UCSD-AML1 (cell line): ENCODE results near the gene TRAM2.

ENCODE experiments used
- DNase-seq: peaks from one replicate; lab custom pipeline; 2025; ENCODE audit not compliant: unreplicated experiment; lab: John Stamatoyannopoulos, UW

TRAM2 gene

GRCh38 chr6:52512199-52512598, 64.7 kb downstream of the TRAM2 start:
- DNase-seq, result no peak

- no peak for DNase-seq
Measured at GRCh38 chr6:52511572-52512151, 65.2 kb downstream of the TRAM2 start.

GRCh38 chr6:52511163-52511562, 65.7 kb downstream of the TRAM2 start:
- no peak for DNase-seq

GRCh38 chr6:52510213-52510562, 66.7 kb downstream of the TRAM2 start:
- no peak for DNase-seq

GRCh38 chr6:52509281-52510212, 67.3 kb downstream of the TRAM2 start:
- no peak for DNase-seq

- DNase-seq, result no peak
Measured at GRCh38 chr6:52508261-52508739, 68.6 kb downstream of the TRAM2 start.

GRCh38 chr6:52507557-52508260, 69.2 kb downstream of the TRAM2 start:
- no peak for DNase-seq

GRCh38 chr6:52506476-52506875, 70.4 kb downstream of the TRAM2 start:
- DNase-seq, result no peak

GRCh38 chr6:52505726-52506409, 71.0 kb downstream of the TRAM2 start:
- DNase-seq, result no peak

GRCh38 chr6:52504782-52505136, 72.1 kb downstream of the TRAM2 start:
- DNase-seq, result no peak

- no peak for DNase-seq
Measured at GRCh38 chr6:52503851-52504781, 72.7 kb downstream of the TRAM2 start.

- no peak for DNase-seq
Measured at GRCh38 chr6:52503323-52503747, 73.5 kb downstream of the TRAM2 start.

- no peak for DNase-seq
Measured at GRCh38 chr6:52502306-52503029, 74.4 kb downstream of the TRAM2 start.

- no peak for DNase-seq
Measured at GRCh38 chr6:52500238-52501129, 76.4 kb downstream of the TRAM2 start.

GRCh38 chr6:52499681-52500236, 77.1 kb downstream of the TRAM2 start:
- DNase-seq, result no peak

- DNase-seq, result no peak
Measured at GRCh38 chr6:52499026-52499425, 77.8 kb downstream of the TRAM2 start.

- DNase-seq, result no peak
Measured at GRCh38 chr6:52498538-52499017, 78.3 kb downstream of the TRAM2 start.
